Subcutaneous adipose tissue (tissue), 4 donors: Measurements from ENCODE around the gene ORAI3. TPM values are rescaled to one million over a fixed set of nuclear protein-coding genes. Genes with fewer than 3 reads are reported as not detected.

ENCODE experiments used
- total RNA-seq, 4 donors: library from RNA; depleted of rRNA; stranded (reverse); fragments of >200 nt; gene quantifications; one replicate each; pipeline ENCODE4 v1.1.0, GENCODE V29; 2016
- TF ChIP-seq, protein P1 (sequence below): fragments of 450-650 bp; IDR thresholded peaks from one replicate; pipeline ENCODE4 v1.5.1; 2016; ENCODE audit warnings: low read depth, mild to moderate bottlenecking, control low read depth, antibody characterized with exemption, moderate library complexity

Gene ORAI3
- total RNA-seq, 4 donors from 2014 or later = 13.4 to 41.1 (median 36.3) TPM

DNA sequence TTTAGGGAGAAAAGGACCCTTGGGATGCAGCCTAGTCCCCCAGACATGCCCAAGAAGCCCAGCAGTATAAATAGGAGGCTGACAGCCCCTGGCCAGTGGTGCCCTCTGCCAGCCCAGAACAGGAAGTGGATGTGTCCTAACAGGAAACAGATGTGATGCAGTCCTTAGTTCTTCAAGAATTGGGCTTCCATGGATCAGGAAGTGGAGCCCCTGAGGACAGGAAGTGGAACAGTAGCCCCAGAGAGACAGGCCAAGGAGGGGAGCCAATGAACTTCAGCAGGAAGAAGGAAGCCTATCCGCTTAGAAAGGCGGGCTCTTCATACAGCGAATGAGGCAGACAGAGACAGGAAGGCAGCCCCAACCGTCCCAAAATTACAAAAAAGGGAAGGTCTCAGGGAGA, 45.3 kb upstream of the ORAI3 start:
- TF ChIP-seq, protein P1, sequence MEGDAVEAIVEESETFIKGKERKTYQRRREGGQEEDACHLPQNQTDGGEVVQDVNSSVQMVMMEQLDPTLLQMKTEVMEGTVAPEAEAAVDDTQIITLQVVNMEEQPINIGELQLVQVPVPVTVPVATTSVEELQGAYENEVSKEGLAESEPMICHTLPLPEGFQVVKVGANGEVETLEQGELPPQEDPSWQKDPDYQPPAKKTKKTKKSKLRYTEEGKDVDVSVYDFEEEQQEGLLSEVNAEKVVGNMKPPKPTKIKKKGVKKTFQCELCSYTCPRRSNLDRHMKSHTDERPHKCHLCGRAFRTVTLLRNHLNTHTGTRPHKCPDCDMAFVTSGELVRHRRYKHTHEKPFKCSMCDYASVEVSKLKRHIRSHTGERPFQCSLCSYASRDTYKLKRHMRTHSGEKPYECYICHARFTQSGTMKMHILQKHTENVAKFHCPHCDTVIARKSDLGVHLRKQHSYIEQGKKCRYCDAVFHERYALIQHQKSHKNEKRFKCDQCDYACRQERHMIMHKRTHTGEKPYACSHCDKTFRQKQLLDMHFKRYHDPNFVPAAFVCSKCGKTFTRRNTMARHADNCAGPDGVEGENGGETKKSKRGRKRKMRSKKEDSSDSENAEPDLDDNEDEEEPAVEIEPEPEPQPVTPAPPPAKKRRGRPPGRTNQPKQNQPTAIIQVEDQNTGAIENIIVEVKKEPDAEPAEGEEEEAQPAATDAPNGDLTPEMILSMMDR = no peak

DNA sequence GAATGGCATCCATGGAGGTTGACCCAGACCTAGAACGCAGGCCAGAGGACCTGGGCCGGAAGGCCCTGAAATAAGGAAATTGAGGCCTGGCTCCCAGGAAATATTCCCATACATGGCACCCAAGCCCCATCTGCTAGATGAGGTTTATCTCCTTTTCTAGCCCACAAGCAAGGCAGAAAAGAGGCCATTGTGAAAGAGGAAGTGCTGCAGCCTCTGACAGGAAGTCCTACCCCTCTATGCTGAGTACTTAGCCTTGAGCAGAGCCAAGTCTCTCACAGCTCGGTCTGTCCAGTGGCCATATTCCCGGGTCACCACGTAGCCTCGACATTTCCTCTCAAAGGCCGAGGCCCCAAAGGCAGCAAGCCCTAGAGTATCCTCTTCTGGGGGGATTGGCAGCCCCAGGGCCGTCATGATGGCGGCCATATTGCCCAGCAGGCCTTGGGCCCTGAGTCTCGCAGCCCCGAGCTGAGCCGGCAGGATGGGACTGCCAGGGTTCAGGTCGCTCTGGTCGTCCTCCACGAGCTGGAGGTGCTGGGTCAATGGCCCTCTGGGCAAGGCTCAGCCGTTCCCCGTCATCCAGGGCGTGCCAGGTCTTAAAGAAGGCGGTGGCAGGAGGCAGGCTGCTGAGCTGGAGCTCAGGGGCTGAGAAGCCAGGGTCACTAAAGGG, 44.6 kb upstream of the ORAI3 start:
- TF ChIP-seq, protein P1 = no peak

DNA sequence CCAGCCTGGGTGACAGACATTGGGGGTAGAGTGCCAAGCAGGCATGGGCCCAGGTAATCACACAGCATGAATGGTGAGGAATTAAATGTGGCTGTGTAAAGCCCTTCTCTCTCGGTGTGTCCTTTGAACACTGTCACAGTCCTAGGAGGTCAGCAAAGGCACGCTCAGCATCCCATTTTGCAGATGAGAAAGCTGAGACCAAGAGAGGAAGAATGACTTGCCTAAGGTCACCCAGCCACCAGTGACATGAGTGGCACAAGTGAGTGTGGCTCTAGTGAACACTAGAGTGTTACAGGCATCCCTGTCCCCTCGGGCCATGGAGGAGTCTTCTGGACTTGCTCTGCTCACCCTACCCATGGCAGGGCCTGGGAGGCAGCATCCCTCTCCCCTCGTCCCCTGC, 41.8 kb upstream of the ORAI3 start:
- TF ChIP-seq, protein P1 = no peak

DNA sequence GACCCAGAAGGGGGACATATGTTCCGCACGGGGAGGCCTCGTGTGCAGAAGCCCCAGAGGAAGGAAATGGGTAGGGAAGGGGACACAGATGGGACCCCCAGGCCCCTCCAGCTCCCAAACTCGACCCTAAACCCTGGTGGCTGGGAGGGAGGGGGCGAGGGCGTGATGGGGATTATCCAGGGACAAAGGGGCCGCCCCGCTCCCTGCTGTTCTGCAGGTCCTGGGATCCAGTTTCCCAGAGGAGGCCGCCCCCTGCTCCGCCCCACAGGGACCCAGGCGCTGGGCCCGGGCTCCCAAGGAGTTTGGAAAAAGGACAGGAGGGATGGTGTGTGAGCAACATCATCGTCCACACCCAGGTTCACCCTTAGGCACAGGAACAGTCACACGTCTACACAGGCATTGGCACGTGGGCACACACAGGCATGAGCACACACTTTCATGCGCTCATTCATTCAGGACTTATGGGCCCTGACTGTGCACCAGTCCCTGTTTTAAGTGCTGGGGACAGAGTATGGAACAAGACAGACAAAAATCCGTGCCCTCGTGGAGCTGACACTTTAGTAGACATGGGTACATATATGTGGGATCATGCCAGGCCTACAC, 38.3 kb upstream of the ORAI3 start:
- TF ChIP-seq, protein P1 = no peak

DNA sequence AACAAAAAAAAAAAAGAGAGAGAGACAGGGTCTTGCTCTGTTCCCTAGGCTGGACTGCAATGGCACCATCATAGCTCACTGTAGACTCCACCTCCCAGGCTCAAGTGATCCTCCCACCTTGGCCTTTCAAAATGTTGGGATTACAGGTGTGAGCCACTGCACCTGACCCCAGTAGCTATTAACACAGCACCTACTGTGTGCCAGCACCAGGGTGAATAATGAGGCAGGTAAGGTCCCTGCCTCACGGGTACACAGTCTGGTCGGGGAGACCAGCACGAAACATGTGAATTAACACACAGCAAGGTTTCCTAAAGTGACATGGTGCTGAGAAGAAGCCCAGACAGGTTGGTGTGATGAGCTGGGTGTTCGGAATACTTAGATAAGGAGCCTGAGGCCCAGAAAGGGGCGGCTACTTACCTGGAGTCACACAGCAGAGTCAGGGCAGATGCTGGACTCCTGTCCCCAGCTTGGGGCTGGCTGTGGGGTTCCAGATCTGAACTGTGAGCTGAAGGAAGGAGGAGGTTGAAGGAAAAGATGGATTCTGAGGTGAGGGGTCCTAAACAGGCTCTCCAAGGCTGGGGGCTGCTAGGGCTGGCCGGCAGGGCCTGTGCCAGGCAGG, 36.0 kb upstream of the ORAI3 start:
- TF ChIP-seq, protein P1 = no peak

DNA sequence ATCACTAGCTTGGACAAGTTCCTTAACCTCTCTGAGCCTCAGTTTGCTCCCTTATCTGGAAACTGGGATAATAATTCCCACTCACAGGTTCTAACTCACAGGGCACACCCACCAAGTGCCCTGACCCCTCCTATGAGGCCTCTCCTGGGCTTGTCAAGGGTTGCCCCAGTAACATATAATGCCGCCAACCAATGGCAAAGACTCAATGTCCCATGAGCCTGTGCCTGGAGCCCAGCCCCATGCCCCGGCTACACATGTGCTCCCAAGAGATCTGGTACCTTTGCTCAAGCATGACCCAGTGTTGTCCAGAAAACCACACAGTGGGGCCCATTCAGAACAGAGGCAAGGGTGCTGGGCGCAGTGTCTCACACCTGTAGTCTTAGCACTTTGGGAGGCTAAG, 34.0 kb upstream of the ORAI3 start:
- TF ChIP-seq, protein P1 = no peak

DNA sequence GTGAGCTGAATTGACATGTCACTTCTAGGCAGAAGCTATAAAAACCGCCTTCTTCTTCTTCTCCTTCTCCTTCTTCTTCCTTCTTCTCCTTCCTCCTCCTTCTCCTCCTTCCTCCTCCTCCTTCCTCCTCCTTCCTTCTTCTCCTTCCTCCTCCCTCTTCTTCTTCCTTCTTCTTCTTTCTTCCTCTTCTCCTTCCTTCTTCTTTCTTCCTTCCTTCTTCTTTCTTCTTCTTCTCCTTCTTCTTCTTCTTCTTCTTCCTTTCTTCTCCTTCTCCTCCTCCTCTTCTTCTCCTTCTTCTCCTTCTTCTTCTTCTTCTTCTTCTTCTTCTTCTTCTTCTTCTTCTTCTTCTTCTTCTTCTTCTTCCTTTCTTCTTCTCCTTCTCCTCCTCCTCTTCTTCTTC, 30.3 kb upstream of the ORAI3 start:
- TF ChIP-seq, protein P1 = no peak
